Esophagus muscularis mucosa (tissue), 4 donors: ENCODE data around the gene SPAAR.

Experiments used
- CTCF ChIP-seq, 3 experiments: fragments of 200-600 bp in 2 of 3; fragments of 450-650 bp in 1 of 3; sonication (generic) in 2 of 3; IDR thresholded peaks; one replicate each; pipeline ENCODE4 v1.5.1; 2017 to 2019; ENCODE audit warnings: antibody characterized with exemption in 3 of 3, mild to moderate bottlenecking in 2 of 3, moderate library complexity in 1 of 3
- EP300 ChIP-seq: sonication (generic); formaldehyde crosslinking; IDR thresholded peaks from one replicate; pipeline ENCODE4 v1.6.1; 2017; ENCODE audit warnings: antibody characterized with exemption
- POLR2A ChIP-seq: fragments of 450-650 bp; IDR thresholded peaks from one replicate; pipeline ENCODE4 v1.6.1; 2017; ENCODE audit warnings: antibody characterized with exemption, moderate library complexity, mild to moderate bottlenecking, low read depth
- POLR2AphosphoS5 ChIP-seq, 2 donors: sonication (generic); formaldehyde crosslinking; IDR thresholded peaks; one replicate each; pipeline ENCODE4 v1.6.1; 2017; ENCODE audit warnings: antibody characterized with exemption in 2 of 2

GRCh38 chr9:35928591-35929452 lies 19.5 kb downstream of the SPAAR start:
- TF ChIP-seq CTCF (IDR thresholded peaks at IDR 0.05) (no peak), POLR2AphosphoS5 (IDR thresholded peaks at IDR 0.05) (peak; percentile 21 to 45), POLR2A (no peak), EP300 (no peak)
